Measurements from ENCODE around the gene PSMA3.

Gene PSMA3

DNA sequence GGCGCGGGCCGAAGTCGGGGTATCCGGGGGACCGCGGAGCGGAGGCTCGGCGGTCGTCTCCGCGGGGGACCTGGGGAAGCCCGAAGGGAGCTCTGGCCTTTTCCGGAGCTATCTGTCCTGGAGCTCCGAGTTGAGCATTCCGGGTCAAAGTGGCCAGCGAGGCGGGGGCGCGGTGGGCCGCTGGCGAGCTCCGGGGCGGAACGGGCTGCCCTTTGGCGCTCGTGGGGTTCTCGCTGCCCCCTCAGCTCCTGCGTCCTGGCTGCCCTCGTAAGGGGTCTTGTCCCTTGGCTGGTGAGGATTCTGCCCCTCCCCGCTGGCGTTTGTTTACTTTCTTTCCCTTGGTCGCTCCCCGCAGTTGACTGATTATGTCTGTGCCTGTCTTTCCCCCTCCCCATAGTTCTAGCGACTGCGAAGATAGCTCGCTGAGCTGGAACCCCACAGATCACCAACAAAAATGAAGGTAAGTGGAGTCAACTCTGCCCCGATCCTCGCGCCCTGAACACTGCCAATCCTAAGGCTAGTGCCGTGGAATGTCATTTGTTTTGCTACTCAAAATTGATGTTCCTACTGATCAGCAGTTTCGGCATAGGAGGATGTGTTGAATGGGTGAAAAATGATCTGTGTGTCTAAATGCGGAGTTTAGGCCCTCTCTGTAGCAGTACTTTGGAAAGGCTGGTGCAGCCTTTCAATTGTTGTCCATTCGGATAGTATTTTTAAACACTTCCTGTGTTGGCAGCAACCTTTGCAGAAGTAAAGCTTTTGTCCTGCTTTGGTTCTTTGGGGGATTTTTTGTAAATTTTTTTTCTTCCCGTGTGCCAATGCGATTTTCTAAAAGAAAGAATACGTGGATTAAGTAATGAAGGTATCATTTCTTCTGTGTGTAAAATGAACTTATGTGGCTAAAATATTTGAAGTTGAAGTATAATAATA, 55.0 kb downstream of the PSMA3 start:
- no peak for DNase-seq (ENCODE audit: low read depth in 2 of 2)

DNA sequence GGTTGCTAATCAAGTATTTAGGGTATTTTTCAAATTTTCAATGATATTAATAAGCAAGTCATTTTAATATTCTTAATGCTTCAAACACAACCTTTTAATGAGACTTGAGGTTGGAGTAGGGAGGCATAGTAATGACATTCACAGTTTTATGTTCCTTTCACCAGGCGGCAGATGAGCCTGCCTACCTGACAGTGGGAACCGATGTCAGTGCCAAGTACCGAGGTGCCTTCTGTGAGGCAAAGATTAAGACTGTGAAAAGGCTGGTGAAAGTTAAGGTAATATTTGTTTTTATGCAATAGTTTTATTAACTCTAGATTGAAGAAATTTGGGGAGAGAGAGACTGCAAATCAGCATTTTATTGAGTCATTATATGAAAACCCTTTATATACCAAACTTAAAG, 56.8 kb downstream of the PSMA3 start:
- DNase-seq (ENCODE audit: low read depth in 2 of 2): no peak

DNA sequence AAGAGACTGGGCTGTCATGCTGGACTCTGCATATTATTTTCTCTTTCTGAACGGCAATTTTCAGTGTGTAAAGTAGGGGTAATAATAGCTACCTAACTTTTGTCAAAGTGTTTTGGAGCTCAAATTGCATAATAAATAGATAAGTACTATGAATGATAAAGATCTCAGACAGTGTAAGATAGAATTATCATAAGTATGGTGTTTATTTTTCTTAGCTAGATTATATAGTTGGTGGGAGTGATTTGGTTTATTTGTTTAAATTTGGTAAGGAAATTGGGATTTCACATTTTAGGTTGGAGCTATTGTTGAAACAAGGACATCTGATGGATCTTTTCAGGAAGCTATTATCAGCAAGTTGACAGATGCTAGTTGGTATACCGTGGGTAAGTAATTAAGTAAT, 61.1 kb downstream of the PSMA3 start:
- DNase-seq (ENCODE audit: low read depth in 2 of 2): no peak

- no peak for DNase-seq (ENCODE audit: low read depth in 2 of 2)
These were observed 63.1 kb downstream of the PSMA3 start for GRCh38 chr14:58307597-58308316.

- DNase-seq (ENCODE audit: low read depth in 2 of 2): no peak
These were observed 64.4 kb downstream of the PSMA3 start for GRCh38 chr14:58309086-58309485.

DNA sequence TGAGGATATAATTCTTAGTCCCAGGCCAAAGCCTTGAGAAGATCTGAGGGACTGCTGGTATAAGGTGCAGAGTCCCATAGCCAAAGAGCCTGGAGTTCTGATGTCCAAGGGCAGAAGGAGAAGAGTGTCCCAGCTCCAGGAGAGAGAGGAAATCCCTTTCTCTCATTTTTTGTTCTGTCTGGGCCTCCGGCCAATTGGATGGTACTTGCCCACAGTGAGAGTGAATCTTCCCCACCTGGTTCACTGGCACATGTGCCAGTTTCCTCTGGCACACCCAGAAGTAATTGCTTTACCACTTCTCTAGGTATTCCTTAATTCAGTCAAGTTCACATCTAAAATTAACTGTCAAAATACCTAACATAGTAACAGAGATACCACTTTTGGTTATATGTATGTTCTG, 69.1 kb downstream of the PSMA3 start:
- no peak for DNase-seq (ENCODE audit: low read depth in 2 of 2)

DNA sequence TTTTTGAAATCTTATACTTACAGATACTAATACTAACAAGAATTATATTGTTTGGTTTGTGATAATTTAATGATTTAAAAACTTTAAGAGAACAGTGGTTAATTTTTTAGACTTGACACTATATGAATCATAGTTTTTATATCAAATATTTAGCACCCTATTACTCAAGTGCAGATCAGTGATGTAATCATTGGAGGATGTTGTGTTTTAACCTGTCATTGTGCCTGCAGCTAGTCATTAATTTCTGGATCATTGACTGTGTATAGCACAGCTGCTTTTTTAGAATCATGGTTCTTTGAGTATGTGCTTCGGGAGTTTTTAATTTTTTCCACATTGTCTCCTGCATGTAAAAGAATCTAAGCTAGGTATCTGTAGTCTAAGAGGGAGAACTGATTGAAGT, 71.0 kb downstream of the PSMA3 start:
- no peak for DNase-seq (ENCODE audit: low read depth in 2 of 2)
